ENCODE results near the gene CPVL. TPM values are rescaled to one million over a fixed set of nuclear protein-coding genes. Genes with fewer than 3 reads are reported as not detected.

Gene CPVL
- total RNA-seq, 1 donor from 2014 or later = 15.2 TPM

GRCh38 chr7:28992798-28993197 is 153.5 kb downstream of the CPVL start:
- no peak overlapping the region for H3K4me3 ChIP-seq
- no peak overlapping the region for H3K27ac ChIP-seq
- no peaks in the 10 kb centered on the region for H3K9me3 ChIP-seq
- no peak for DNase-seq (ENCODE audit: low spot score in 2 of 2)
- no peaks in the 10 kb centered on the region for H3K36me3 ChIP-seq
- no peaks in the 10 kb centered on the region for H3K27me3 ChIP-seq
- intact Hi-C loops (cut with DNase I) = no loop called here
- TF ChIP-seq CTCF (IDR thresholded peaks at IDR 0.05) = no peak
- no peaks in the 10 kb centered on the region for H3K4me1 ChIP-seq

DNA sequence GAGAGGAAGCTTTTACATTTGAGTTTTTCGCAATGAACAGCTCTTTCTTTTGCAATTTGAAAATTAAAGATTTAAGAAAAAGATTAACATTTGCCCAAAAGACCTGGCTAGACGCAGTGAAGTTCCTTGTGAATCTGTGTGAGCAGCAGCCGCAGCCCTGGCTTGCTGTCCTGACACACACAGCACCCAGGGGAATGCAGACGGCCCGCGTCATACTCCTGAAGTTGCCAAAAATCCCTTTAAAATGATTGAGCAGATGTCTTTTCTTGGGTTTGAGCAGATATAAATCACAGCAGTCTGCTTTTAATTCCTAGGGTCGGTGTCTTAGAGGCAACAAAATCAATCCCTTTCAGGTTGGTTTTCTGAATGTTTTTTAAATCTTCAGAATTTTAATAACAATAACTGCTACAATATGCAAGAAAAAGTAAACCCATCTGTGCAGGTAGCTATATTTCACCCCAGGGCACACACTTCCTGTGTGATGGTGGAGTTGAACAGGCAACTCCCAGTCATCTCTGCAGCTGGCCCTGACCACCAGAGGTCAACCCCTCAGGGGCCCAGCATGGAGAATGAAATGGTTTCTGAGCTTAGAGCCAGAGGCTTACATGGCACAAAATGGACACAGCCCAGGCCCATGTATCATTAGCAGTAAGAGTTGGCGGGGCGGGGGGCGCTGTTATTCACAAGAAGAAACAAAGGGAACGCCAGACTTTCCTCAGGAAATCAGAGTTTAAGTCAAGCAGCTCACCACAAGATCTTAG is 156.0 kb downstream of the CPVL start:
- peak in 1 of 2 donors; percentile 71 for DNase-seq (ENCODE audit: low spot score in 2 of 2)
- intact Hi-C loops (cut with DNase I) = no loop called here

DNA sequence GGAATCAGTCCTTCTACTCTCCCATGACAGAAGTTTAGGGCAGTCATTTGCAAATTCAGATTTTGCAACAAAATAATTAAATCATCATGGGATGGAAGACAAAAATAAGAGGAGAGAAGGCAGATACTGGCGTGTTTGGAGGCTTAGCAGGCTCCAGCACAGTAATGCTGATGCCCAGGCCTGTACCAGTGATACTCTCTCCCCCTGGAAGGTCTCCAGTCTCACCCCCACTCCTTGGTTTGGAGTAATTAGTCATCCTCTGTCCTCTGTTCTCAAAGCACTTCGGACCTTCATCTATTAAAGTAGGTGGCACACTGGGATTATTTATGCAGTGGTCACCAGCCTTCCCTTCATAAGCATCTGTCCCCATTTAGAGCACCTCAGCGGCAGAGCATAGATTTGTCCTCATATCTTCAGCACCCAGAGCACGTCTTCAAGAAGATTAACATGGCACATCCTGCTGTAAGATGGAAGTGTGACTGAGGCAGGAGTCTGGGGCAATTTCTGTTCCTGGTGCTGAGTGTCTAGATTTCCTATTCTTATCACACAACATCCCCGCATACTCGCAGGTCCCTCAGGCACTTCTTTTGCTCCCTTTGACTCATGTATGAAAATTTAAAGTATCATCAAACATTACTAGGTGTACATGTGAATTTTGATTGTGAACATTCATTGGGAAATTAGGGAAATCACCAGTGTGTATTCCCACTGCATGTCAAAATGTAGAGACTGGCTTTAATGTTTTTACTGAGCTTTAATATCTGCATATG is 156.9 kb downstream of the CPVL start:
- H3K27me3 ChIP-seq = no peaks in the 10 kb centered on the region
- intact Hi-C loops (cut with DNase I) = no loop called here
- no peak for DNase-seq (ENCODE audit: low spot score in 2 of 2)
- no peaks in the 10 kb centered on the region for H3K9me3 ChIP-seq
- H3K36me3 ChIP-seq = no peaks in the 10 kb centered on the region
- TF ChIP-seq CTCF (IDR thresholded peaks at IDR 0.05) = no peak
- H3K27ac ChIP-seq = peak overlapping the region in 1 of 2 donors; percentile 39
- peaks cover 0 to 5% of the 10 kb centered on the region in 2 donors for H3K4me1 ChIP-seq
- H3K4me3 ChIP-seq = no peak overlapping the region

More for the DNA sequence above, 156.0 kb downstream of the CPVL start:
- Histone ChIP-seq H3K36me3 (no peaks in the 10 kb centered on the region), H3K9me3 (no peaks in the 10 kb centered on the region), H3K4me1 (peaks cover 0 to 2% of the 10 kb centered on the region in 2 donors), H3K27me3 (no peaks in the 10 kb centered on the region), H3K4me3 (no peak overlapping the region), H3K27ac (no peak overlapping the region)
- no peak for TF ChIP-seq CTCF (IDR thresholded peaks at IDR 0.05)

DNA sequence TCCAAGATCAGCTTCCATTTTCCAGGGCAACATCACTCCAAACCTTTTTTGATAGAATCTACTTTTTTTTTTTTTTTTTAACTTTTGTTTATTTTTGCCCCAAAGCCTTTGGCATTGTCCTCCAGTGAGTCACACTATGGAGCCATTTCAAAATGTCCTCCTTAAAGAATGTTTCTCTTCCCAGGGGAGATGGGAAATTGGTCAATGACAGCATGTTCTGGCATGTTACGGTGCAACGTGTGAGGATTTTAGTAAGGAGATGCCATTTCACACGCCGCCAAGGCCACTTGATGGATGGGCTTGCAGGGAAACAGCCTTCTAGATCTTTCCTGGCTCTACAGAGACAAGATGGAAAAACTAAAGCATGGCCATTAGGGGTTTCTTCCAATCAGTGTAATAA is 157.5 kb downstream of the CPVL start:
- Histone ChIP-seq H3K4me1 (peaks cover 0 to 5% of the 10 kb centered on the region in 2 donors), H3K4me3 (no peak overlapping the region), H3K27ac (peak overlapping the region in 1 of 2 donors; percentile 39), H3K9me3 (no peaks in the 10 kb centered on the region), H3K27me3 (no peaks in the 10 kb centered on the region), H3K36me3 (no peaks in the 10 kb centered on the region)
- intact Hi-C loops (cut with DNase I) = no loop called here
- no peak for TF ChIP-seq CTCF (IDR thresholded peaks at IDR 0.05)
- peak in 1 of 2 donors; percentile 81 for DNase-seq (ENCODE audit: low spot score in 2 of 2)

GRCh38 chr7:28988091-28988490 is 158.2 kb downstream of the CPVL start:
- Histone ChIP-seq H3K27me3 (no peaks in the 10 kb centered on the region), H3K27ac (peak overlapping the region in 1 of 2 donors; percentile 39), H3K4me3 (no peak overlapping the region), H3K9me3 (no peaks in the 10 kb centered on the region), H3K4me1 (peaks cover 0 to 5% of the 10 kb centered on the region in 2 donors), H3K36me3 (no peaks in the 10 kb centered on the region)
- intact Hi-C loops (cut with DNase I) = no loop called here
- no peak for TF ChIP-seq CTCF (IDR thresholded peaks at IDR 0.05)
- DNase-seq (ENCODE audit: low spot score in 2 of 2) = no peak

All from ascending aorta (tissue), 2 donors.